IPS-15b (cell line): Measurements from ENCODE around the gene NUP98.

Source experiments
- H3K27me3 ChIP-seq: one replicate; pipeline ENCODE4 v1.6.1; 2013; ENCODE audit warnings: low read length; ENCODE audit not compliant: control insufficient read depth, insufficient read depth
- H3K36me3 ChIP-seq: one replicate; pipeline ENCODE4 v1.6.1; 2013; ENCODE audit warnings: low read length; ENCODE audit not compliant: control insufficient read depth, insufficient read depth
- H3K4me1 ChIP-seq: one replicate; pipeline ENCODE4 v1.6.1; 2013; ENCODE audit warnings: mild to moderate bottlenecking, low read length; ENCODE audit not compliant: control insufficient read depth, insufficient read depth
- H3K4me3 ChIP-seq: one replicate; pipeline ENCODE4 v1.5.1; 2013; ENCODE audit warnings: low read depth, low read length
- H3K9ac ChIP-seq: one replicate; pipeline ENCODE4 v1.6.1; 2013; ENCODE audit warnings: low read depth, mild to moderate bottlenecking, low read length
- H3K9me3 ChIP-seq: one replicate; pipeline ENCODE4 v1.6.1; 2013; ENCODE audit warnings: mild to moderate bottlenecking, low read length; ENCODE audit not compliant: control insufficient read depth, insufficient read depth

NUP98 gene

DNA sequence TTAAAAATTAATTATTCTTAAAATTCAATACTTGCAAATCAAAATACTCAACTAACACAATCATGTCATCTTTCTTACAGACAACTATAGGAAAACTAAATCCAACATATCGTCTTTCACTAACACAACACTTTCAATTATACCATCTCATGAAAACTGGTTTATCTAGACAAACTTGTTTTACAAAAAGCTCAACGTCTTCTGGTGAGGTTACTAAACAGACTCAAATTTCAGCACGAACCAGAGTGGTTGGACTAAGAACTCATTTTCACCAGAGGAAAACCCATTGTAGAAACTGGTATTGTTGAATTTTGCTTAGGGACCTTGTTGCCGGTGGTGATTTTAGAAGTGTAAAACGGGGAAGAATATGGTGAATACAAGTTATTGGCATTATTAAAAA is 52.2 kb downstream of the NUP98 start:
- H3K4me1 ChIP-seq = no peaks in the 10 kb centered on the region
- H3K9ac ChIP-seq = no peak overlapping the region
- H3K36me3 ChIP-seq = peaks cover 6% of the 10 kb centered on the region
- no peaks in the 10 kb centered on the region for H3K9me3 ChIP-seq
- no peak overlapping the region for H3K4me3 ChIP-seq
- no peaks in the 10 kb centered on the region for H3K27me3 ChIP-seq

DNA sequence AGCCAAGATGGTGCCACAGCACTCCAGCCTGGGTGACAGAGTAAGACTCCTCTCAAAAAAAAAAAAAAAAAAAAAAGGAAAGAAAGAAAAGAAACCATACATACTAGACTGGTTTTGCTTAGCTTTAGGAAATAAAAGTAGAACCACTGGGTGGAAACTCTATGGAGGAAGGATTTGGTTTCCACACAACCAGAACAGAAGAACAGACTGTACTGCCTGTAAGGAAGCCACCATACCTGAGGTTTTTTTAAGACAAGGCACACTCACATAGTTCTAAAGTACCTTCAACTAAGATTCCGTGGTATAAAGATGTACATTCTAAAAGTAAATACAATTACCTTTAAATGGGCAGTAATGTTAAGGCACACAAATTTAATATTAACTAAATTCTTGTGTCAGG is 58.6 kb downstream of the NUP98 start:
- Histone ChIP-seq H3K4me1 (no peaks in the 10 kb centered on the region), H3K36me3 (peaks cover 25% of the 10 kb centered on the region), H3K9ac (no peak overlapping the region), H3K27me3 (no peaks in the 10 kb centered on the region), H3K9me3 (no peaks in the 10 kb centered on the region), H3K4me3 (no peak overlapping the region)

DNA sequence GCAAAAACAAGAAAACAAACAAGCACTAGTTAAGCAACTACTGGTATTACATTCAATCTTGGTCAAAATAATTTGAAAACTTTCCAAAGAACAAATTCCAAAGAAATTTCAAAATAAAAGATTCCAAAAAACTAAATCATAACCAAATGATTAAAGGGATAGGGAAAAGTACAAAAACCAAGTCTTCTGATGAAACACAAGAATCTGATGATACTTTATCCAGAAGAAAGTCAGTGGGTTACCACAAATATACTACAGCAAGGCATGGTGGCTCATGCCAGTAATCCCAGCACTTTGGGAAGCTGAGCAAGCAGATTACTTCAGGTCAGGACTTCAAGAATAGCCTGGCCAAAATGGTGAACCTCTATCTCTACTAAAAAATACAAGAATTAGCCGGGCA is 59.1 kb downstream of the NUP98 start:
- Histone ChIP-seq H3K9me3 (no peaks in the 10 kb centered on the region), H3K9ac (no peak overlapping the region), H3K4me1 (no peaks in the 10 kb centered on the region), H3K36me3 (peaks cover 25% of the 10 kb centered on the region), H3K4me3 (no peak overlapping the region), H3K27me3 (no peaks in the 10 kb centered on the region)

DNA sequence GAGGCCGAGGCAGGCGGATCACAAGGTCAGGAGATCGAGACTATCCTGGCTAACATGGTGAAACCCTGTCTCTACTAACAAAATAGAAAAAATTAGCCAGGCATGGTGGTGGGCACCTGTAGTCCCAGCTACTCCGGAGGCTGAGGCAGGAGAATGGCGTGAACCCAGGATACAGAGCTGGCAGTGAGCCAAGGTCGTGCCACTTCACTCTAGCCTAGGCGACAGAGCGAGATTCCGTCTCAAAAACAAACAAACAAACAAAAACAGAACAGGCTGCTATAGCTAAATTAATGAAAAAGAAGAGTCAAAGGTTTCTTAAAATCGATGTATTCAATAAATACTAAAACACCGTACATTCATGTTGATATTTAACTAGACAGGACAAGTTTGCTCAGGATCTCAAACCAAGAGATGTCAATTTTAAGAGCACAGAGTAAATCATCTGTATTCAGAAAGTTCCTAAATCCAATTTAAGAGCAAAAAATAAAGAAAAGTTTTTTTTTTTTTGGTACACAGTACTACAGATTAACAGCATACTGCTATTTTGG is 59.9 kb downstream of the NUP98 start:
- Histone ChIP-seq H3K4me1 (no peaks in the 10 kb centered on the region), H3K9me3 (no peaks in the 10 kb centered on the region), H3K27me3 (no peaks in the 10 kb centered on the region), H3K36me3 (peaks cover 25% of the 10 kb centered on the region), H3K4me3 (no peak overlapping the region), H3K9ac (no peak overlapping the region)

DNA sequence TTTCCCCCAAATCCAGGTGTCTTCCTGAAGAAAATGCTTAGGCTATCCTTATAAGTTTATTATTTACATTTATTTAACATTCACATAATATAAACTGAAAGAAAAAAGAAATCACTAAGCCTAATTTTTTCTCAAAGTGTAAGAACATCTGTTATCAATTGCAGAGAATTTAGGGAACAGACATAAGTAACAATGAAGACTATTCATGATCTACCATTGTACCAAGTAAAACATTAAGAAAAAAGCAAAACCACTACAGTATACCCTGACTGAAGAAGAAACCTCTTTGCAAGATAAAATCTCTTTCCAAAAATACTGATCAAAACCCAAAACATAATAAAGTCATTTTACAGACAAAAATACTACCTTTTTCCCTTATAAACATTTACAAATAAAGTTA is 60.5 kb downstream of the NUP98 start:
- no peaks in the 10 kb centered on the region for H3K9me3 ChIP-seq
- H3K4me3 ChIP-seq = no peak overlapping the region
- no peak overlapping the region for H3K9ac ChIP-seq
- H3K36me3 ChIP-seq = peaks cover 24% of the 10 kb centered on the region
- no peaks in the 10 kb centered on the region for H3K4me1 ChIP-seq
- H3K27me3 ChIP-seq = no peaks in the 10 kb centered on the region

DNA sequence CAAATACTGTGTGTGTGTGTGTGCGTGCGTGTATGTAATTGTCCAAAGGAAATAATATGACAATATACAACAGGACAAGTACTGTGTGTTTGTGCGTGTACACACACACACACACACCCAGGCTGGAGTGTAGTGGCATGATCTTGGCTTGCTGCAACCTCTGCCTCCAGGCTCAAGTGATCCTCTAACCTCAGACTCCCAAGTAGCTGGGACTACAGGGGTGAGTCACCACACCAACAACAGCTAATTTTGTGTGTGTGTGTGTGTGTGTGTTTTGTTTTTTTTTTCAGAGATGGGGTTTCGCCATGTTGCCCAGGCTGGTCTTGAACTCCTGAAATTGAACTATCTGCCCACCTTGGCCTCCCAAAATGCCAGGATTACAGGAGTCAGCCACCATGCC is 61.5 kb downstream of the NUP98 start:
- H3K27me3 ChIP-seq = no peaks in the 10 kb centered on the region
- peaks cover 29% of the 10 kb centered on the region for H3K36me3 ChIP-seq
- no peaks in the 10 kb centered on the region for H3K9me3 ChIP-seq
- no peaks in the 10 kb centered on the region for H3K4me1 ChIP-seq
- no peak overlapping the region for H3K9ac ChIP-seq
- H3K4me3 ChIP-seq = no peak overlapping the region

DNA sequence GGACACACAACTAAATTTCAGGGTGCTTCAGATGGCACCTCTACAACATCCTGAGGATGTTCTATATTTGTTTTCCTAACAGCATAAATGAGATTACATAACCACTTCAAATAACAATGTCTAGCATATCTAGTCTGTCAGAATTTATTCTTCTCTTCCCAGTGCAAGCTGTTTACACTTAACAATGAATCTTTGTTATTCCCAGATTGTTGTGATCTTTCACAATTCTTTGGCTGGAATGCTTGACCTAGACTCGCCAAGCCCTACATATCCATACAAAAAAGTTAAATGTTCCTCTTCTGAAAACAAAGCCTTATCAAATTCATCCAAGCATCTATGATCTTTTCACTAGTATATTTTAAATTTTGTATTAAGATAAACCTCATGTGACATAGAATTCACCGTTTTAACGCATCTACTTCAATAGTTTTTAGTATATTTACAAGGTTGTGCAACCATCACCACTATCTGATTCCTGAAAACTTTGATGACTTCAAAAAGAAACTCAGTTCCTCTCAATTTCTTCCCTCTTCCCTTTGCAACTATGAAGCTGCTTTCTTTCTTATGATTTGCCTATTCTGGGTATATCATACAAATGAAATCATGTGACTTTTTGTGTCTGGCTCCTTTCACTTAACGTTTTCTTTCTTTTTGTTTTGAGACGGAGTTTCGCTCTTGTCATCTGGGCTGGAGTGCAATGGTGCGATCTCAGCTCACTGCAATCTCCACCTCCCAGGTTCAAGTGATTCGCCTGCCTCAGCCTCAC is 64.5 kb downstream of the NUP98 start:
- H3K36me3 ChIP-seq = peaks cover 42% of the 10 kb centered on the region

DNA sequence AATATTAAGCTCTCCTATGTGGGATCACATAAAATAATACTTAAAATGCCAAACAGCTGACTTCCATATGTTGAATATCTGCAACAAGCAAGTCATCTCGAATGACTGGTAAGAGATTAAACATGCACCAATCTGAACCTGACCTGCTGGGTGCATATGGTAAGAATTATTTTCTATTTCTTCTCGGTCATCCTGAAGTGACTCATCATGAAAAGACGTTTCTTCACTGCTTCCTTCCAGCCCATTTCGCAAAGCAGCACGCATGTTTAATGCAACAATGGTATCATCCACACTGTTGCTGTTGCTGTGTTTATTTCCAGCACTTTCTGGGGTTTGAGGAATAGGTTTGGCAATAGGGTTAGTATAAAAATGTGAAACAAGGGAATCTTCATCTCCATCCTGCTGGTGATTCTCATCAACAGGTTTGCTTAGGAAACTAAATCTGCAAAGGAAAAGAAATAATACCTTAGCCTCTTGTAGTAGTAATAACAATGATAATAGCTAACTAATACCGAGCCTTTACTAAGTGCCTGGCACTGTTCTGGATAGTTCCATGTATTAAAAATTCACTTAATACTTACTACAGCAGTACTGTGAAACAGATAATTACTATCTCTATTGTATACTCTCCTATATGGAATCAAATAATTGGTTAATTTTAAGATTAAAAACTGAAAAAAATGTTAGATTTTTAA is 74.2 kb downstream of the NUP98 start:
- Histone ChIP-seq H3K36me3 (peaks cover 32% of the 10 kb centered on the region), H3K9ac (no peak overlapping the region), H3K9me3 (no peaks in the 10 kb centered on the region), H3K4me3 (no peak overlapping the region), H3K4me1 (no peaks in the 10 kb centered on the region), H3K27me3 (no peaks in the 10 kb centered on the region)

More for the DNA sequence above, 64.5 kb downstream of the NUP98 start:
- H3K4me1 ChIP-seq = no peaks in the 10 kb centered on the region
- H3K4me3 ChIP-seq = no peak overlapping the region
- H3K9me3 ChIP-seq = no peaks in the 10 kb centered on the region
- no peak overlapping the region for H3K9ac ChIP-seq
- H3K27me3 ChIP-seq = no peaks in the 10 kb centered on the region

DNA sequence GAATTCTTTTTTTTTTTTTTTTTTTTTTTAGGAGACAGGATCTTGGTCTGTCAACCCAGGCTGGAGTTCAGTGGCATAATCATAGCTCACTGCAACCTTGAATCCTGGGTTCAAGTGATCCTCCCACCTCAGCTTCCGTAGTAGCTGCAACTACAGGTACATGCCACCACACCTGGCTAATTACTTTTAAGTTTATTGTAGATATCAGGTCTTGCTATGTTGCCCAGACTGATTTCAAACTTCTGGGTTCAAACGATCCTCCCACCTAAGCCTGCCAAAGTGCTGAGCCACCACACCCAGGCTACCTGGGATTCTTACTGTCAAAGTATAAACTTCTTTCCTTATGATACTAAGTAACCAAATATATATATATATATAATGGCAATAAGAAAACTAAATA is 75.3 kb downstream of the NUP98 start:
- H3K9ac ChIP-seq = no peak overlapping the region
- no peaks in the 10 kb centered on the region for H3K27me3 ChIP-seq
- no peaks in the 10 kb centered on the region for H3K9me3 ChIP-seq
- H3K4me1 ChIP-seq = no peaks in the 10 kb centered on the region
- peaks cover 32% of the 10 kb centered on the region for H3K36me3 ChIP-seq
- no peak overlapping the region for H3K4me3 ChIP-seq

DNA sequence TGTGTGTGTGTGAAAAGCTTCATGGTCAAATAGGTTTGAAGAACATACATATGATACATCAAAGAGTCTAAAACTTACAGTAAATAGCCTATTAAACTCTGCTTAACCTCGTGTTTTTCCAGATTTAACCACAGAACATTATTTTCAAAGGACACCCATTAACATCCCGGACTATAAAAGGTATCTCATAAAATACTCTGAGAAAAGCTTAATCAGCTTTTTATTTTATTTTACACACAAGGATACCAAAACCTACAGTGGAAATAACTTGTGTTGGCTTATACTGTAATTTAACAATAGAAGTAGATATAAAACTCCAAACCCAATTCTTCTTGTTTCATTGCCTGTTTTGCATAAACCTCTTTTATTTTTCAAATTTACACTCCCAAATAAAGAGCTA is 76.4 kb downstream of the NUP98 start:
- H3K36me3 ChIP-seq = peaks cover 41% of the 10 kb centered on the region
- H3K9ac ChIP-seq = no peak overlapping the region
- no peaks in the 10 kb centered on the region for H3K27me3 ChIP-seq
- no peaks in the 10 kb centered on the region for H3K4me1 ChIP-seq
- H3K4me3 ChIP-seq = no peak overlapping the region
- no peaks in the 10 kb centered on the region for H3K9me3 ChIP-seq

DNA sequence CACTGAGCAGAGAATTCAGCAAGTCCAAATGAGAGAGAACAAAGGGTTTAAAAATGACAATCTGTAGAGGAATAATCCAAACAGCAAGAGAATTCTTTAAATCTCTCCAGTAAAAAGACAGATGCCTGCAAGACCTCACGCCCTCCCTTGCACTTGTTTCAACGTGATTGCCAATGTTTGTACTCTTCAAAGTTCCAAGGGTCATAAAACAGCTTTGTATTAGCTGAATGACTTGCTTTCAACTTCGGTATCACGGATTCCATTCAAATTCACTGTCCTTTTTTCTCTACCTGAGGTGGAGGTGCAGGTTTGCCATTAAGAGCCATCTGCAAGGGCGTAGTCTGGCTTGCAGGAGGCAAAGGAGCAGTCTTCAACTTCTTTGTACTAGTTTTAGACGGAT is 85.1 kb downstream of the NUP98 start:
- Histone ChIP-seq H3K36me3 (peaks cover 23% of the 10 kb centered on the region), H3K27me3 (no peaks in the 10 kb centered on the region), H3K9me3 (no peaks in the 10 kb centered on the region), H3K4me3 (no peak overlapping the region), H3K9ac (no peak overlapping the region), H3K4me1 (peaks cover 8% of the 10 kb centered on the region)
